Stimulated activated CD4-positive, alpha-beta T cell treated with anti-CD3 and anti-CD28 coated beads, Interleukin-15, amount 100 ng/mL, for 1 hour (primary cell): ENCODE measurements around the gene PLTP.
"Not testable (repeated sequence)": the region's sequence is repeated elsewhere in the genome, so short reads cannot be mapped to it uniquely, and the experiment has no call there.

Experiments used
- DNase-seq, 2 donors: peaks; one replicate each; pipeline ENCODE4 v3.0.0-alpha.2; 2020; ENCODE audit warnings: low read depth in 1 of 2, low spot score in 1 of 2

Gene PLTP

DNA sequence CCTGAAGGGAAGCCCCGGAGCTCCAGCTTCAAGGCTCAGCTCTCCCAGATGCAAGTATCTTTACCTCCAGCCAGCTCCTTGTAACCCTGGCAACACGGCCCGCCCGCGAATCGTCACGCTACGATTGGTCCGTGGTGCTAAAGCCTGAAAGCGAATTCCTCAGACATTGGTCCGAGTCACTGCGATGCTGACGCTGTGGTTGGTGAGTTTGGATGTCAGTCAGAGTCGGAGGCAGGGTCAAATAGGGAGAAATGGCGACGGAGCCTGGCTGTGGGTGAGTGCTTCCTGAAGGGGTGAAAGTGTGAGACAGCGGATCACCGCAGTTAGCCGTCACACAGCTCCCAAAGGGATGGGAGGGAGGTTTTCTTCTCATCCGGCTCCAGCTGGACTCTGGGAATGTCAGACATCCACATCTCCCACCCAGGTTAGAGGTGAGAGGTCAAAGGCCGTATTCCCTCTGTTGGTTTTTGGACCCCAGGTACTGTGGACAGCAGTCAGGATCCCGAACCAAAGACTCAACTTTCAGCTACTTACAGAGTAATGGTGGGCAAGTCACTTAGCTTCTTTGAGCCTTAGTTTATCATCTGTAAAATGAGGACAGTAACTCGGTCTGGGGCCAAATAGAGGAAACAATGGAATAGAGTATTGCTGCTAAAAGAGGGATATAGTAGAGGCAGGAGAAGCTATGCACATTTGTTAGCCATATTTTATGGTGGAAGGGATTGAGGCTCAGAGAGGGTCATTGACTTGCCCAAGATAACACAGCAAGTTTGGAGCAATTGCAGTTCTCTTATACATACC, 30.8 kb downstream of the PLTP start, which contains the start of gene ZSWIM1:
TSS of gene ZSWIM1 (plus strand) at position 240 of the 801 bp plus-strand sequence. CDS start 1,366 bp downstream, outside the sequence.
- DNase-seq = peak; percentile 94 to 98

- no peak for DNase-seq
These were observed 33.7 kb downstream of the PLTP start for GRCh38 chr20:45878076-45878761.

DNA sequence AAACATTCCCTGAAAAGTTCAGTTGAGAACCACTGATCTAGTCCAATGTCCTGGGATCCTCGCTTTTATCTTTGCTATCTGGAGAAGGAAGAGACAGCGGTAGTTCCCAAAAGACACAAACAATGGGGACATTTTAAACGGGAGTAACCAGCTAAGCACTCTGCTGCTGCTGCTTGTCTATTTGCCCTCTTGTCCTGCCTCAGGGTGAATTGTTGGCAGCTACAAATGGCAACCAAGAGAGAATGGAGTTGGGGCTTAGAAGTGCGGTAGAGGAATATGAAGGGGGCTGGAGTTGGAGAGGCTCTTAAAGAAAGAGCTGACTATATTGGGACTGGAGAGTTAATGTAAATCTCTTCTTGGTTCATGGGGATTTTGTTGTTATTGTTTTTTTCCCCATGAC, 37.4 kb downstream of the PLTP start:
- DNase-seq = no peak

GRCh38 chr20:45874104-45874481, 37.9 kb downstream of the PLTP start:
- not testable (repeated sequence) for DNase-seq

- DNase-seq = no peak
These were observed 38.4 kb downstream of the PLTP start for GRCh38 chr20:45873409-45874103.

DNA sequence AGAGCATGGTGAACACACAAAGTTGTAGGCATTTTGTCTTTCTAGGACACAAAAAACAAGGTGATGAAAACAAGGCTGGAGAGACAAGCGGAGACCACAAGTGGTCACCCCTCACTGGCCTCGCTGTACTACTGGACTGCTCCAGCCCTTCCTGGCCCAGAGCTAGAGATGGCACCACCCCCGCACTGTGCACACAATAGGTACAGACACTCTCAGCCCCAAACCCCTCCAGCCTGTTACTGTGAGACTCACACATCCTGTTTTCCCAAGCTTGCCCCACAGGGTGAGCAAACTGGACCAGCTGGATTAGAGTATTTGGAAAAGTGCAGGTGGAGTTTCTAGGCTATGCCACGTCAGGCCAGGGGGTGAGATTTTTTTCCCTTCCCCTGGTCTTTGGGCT, 39.3 kb downstream of the PLTP start:
- no peak for DNase-seq

DNA sequence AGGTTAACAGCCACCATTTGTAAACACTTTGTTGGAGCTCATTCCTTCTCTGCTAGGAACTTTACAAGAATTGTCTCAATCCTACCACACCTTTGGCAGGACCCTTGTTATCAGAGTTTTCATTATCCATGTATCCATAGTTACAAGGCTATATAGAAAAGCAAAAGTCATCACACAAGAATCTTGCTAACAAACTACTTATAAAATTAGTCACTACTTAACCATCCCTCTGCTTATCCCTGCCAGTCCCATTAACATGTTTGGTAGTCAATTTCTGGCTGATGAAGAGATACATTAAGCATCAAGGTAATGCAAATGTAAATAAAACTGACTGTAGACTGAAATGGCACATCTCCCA, 44.2 kb downstream of the PLTP start:
- no peak for DNase-seq

GRCh38 chr20:45867136-45867818, 44.7 kb downstream of the PLTP start:
- DNase-seq = no peak

GRCh38 chr20:45866454-45866853, 45.5 kb downstream of the PLTP start:
- DNase-seq = no peak

GRCh38 chr20:45863543-45864470, 48.1 kb downstream of the PLTP start:
- no peak for DNase-seq

GRCh38 chr20:45861221-45862075, 50.5 kb downstream of the PLTP start:
- no peak for DNase-seq

DNA sequence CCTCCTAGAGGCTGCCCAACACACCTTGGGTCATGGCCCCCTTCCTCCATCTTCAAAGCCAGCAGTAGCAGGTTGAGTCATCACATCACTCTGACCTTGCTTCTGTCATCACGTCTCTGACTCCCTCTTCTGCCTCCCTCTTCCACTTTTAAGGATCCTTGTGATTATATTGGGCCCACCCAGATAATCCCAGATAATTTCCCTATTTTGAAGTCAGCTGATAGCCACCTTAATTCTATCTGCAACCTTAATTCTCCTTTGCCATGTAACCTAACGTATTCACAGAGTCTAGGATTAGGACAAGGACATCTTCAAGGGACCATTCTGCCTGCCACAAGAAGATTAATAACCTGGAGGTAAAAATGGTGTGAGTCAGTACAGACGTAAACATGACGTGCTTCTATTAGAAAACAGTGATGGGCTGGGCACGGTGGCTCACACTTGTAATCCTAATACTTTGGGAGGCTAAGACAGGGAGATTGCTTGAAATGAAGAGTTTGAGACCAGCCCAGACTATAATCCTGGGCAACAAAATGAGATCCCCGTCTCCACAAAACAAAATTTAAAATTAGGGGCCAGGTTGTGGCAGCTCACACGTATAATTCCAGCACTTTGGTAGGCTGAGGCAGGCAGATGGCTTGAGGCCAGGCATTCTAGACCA, 51.3 kb downstream of the PLTP start:
- DNase-seq = no peak

- no peak for DNase-seq
These were observed 52.0 kb downstream of the PLTP start for GRCh38 chr20:45859916-45860315.

DNA sequence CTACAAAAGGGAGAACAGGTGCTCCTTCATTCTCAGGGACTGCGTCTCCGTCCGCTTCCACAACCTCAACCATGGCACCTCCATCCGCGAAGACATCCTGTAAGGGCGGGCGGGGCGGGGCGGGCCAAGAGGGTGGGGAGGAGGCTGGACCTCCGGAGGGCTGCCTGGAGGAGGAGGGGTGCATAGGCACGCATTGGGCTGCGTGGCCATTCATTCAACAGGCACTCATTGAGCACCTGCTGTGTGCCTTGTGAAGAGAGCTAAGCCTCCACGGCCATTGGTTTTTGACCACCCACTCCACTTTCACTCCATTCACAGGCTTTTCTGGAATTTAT, 54.1 kb downstream of the PLTP start:
- DNase-seq = no peak

DNA sequence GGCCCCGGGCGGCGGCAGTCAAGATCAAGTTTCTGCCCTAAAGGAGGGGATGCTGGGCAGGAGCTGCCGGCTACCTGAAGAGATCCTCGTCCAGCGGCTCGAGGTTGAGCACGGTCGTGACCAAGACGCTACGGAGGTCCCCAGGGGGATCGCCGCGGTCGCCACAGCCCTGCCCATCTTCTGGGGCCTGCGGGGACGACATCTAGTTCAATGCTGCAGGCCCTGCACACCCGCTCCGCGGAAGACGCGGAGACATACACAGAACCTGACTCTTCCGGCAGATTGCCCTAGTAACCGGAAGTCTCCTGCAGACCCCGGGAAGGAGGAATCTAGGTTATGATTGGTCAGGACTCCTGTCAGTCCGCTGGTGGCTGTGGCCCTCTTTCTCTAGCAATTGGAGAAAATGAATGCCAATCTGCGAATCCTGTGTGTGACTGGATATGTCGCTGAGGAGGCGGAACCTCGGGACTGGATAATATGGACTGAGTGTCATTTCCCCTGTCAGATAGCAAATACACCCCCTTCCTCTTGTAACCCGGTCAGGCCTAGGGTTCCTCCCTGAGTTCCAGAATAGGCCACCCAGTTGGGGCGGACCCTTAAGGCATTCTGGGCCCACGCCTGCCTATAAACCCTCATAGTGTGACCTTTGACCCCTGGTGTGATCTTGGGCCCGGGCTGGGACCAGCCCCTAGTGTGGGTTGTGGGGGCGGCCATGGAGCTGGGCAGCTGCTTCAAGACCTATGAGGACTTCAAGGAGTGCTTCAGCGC, 54.7 kb downstream of the PLTP start, which contains the start of the genes ACOT8 and ZSWIM3:
TSS of gene ACOT8 (minus strand) at position 279 of the 768 bp plus-strand sequence. CDS start at position 202, 77 bp downstream.
TSS of gene ZSWIM3 (plus strand) at position 501 of the 768 bp plus-strand sequence. CDS start at position 713, 212 bp downstream.
- DNase-seq = peak; percentile 61 to 78

- no peak for DNase-seq
These were observed 58.5 kb downstream of the PLTP start for GRCh38 chr20:45853484-45853883.

- DNase-seq = no peak
These were observed 59.6 kb downstream of the PLTP start for GRCh38 chr20:45852326-45852725.

- DNase-seq = no peak
These were observed 60.5 kb downstream of the PLTP start for GRCh38 chr20:45851501-45851900.
